Loucy (cell line): ENCODE data around the gene PRG2.
"Not testable (repeated sequence)": the region's sequence is repeated elsewhere in the genome, so short reads cannot be mapped to it uniquely, and the experiment has no call there.

Experiments
- H2AFZ ChIP-seq: fragments of 200-600 bp; sonication (generic); 2 replicates; pipeline ENCODE4 v1.6.0; 2016; ENCODE audit warnings: antibody characterized with exemption, mild to moderate bottlenecking, low read length, moderate library complexity
- H3F3A ChIP-seq: fragments of 200-600 bp; 2 replicates; pipeline ENCODE4 v1.6.0; 2016; ENCODE audit warnings: antibody characterized with exemption, low read depth, mild to moderate bottlenecking
- H3K27me3 ChIP-seq: fragments of 200-600 bp; sonication (generic); 2 replicates; pipeline ENCODE4 v1.6.1; 2014; ENCODE audit warnings: low read length, mild to moderate bottlenecking; ENCODE audit not compliant: insufficient read depth, poor library complexity, severe bottlenecking
- H3K36me3 ChIP-seq: fragments of 200-600 bp; sonication (generic); 2 replicates; pipeline ENCODE4 v1.6.1; 2016; ENCODE audit warnings: low read length; ENCODE audit not compliant: insufficient read depth
- H3K4me1 ChIP-seq: fragments of 200-600 bp; sonication (generic); 2 replicates; pipeline ENCODE4 v1.5.1; 2014; ENCODE audit warnings: low read length, mild to moderate bottlenecking; ENCODE audit not compliant: insufficient read depth, poor library complexity, severe bottlenecking
- H3K4me2 ChIP-seq: fragments of 200-600 bp; sonication (generic); 2 replicates; pipeline ENCODE4 v1.6.0; 2014; ENCODE audit warnings: antibody characterized with exemption, low read length, low read depth, mild to moderate bottlenecking; ENCODE audit not compliant: poor library complexity, severe bottlenecking
- H3K4me3 ChIP-seq: fragments of 200-600 bp; sonication (generic); 2 replicates; pipeline ENCODE4 v1.5.1; 2014; ENCODE audit warnings: low read length, mild to moderate bottlenecking, mixed read lengths; ENCODE audit not compliant: poor library complexity, severe bottlenecking
- H3K79me2 ChIP-seq: fragments of 200-600 bp; sonication (generic); 2 replicates; pipeline ENCODE4 v1.6.1; 2014; ENCODE audit warnings: low read length; ENCODE audit not compliant: insufficient read depth
- H3K9ac ChIP-seq: fragments of 200-600 bp; sonication (generic); 2 replicates; pipeline ENCODE4 v1.6.0; 2014; ENCODE audit warnings: mild to moderate bottlenecking, low read depth, low read length, moderate library complexity; ENCODE audit not compliant: poor library complexity, severe bottlenecking
- H3K9me2 ChIP-seq: fragments of 200-600 bp; sonication (generic); replicated peaks from 2 replicates; pipeline ENCODE4 v1.6.1; 2016; ENCODE audit warnings: low read depth, low read length, mixed read lengths
- H3K9me3 ChIP-seq: fragments of 200-600 bp; sonication (generic); 2 replicates; pipeline ENCODE4 v1.6.1; 2014; ENCODE audit warnings: mild to moderate bottlenecking, antibody characterized with exemption, low read length, low read depth; ENCODE audit not compliant: insufficient read depth
- H4K20me1 ChIP-seq: fragments of 200-600 bp; sonication (generic); 2 replicates; pipeline ENCODE4 v1.6.0; 2014; ENCODE audit warnings: antibody characterized with exemption, low read length, mild to moderate bottlenecking; ENCODE audit not compliant: insufficient read depth, poor library complexity, severe bottlenecking
- CTCF ChIP-seq: fragments of 200-600 bp; sonication (generic); conservative IDR thresholded peaks from 2 replicates; pipeline ENCODE4 v1.5.1; 2014; ENCODE audit warnings: mild to moderate bottlenecking, antibody characterized with exemption, low read length
- EZH2phosphoT487 ChIP-seq: fragments of 200-600 bp; IDR thresholded peaks from 2 replicates; pipeline ENCODE4 v1.6.1; 2018; ENCODE audit warnings: antibody characterized with exemption, mild to moderate bottlenecking, moderate library complexity, borderline replicate concordance

Gene PRG2

GRCh38 chr11:57340039-57340615, 50.3 kb downstream of the PRG2 start:
- no peak for TF ChIP-seq EZH2phosphoT487
- peak; percentile 68 for TF ChIP-seq CTCF
- peaks cover 12% of the 10 kb centered on the region for H3K79me2 ChIP-seq
- no peaks in the 10 kb centered on the region for H3F3A ChIP-seq
- H3K27me3 ChIP-seq, result no peaks in the 10 kb centered on the region
- peaks cover 20% of the 10 kb centered on the region for H3K4me1 ChIP-seq
- H4K20me1 ChIP-seq, result no peaks in the 10 kb centered on the region
- no peaks in the 10 kb centered on the region for H3K36me3 ChIP-seq
- no peaks in the 10 kb centered on the region for H3K9me2 ChIP-seq
- H2AFZ ChIP-seq, result peak overlapping the region; percentile 84; the same call in 1 of the 2 replicates
- H3K9me3 ChIP-seq, result no peaks in the 10 kb centered on the region
- H3K4me3 ChIP-seq, result no peak overlapping the region
- H3K4me2 ChIP-seq, result no peak overlapping the region
- peak overlapping the region; percentile 23 for H3K9ac ChIP-seq

GRCh38 chr11:57339328-57339727, 51.1 kb downstream of the PRG2 start:
- Histone ChIP-seq H3K4me3 (no peak overlapping the region), H3K4me1 (peaks cover 23% of the 10 kb centered on the region), H3K79me2 (peaks cover 20% of the 10 kb centered on the region), H3K27me3 (no peaks in the 10 kb centered on the region), H2AFZ (peak overlapping the region; percentile 50; the same call in 1 of the 2 replicates), H3F3A (no peaks in the 10 kb centered on the region), H3K9ac (peak overlapping the region; percentile 23), H3K4me2 (no peak overlapping the region), H3K9me3 (no peaks in the 10 kb centered on the region), H3K9me2 (no peaks in the 10 kb centered on the region), H3K36me3 (no peaks in the 10 kb centered on the region), H4K20me1 (peaks cover 3% of the 10 kb centered on the region)
- no peak for TF ChIP-seq CTCF
- TF ChIP-seq EZH2phosphoT487, result no peak

GRCh38 chr11:57338142-57338541, 52.3 kb downstream of the PRG2 start, which contains the start of gene P2RX3:
TSS of gene P2RX3 (plus strand) at chr11:57338352. CDS start at chr11:57338551, 199 bp downstream.
- TF ChIP-seq CTCF, result no peak
- no peaks in the 10 kb centered on the region for H3F3A ChIP-seq
- H3K9me2 ChIP-seq, result no peaks in the 10 kb centered on the region
- no peak within 1 kb of the TSS for H3K4me2 ChIP-seq
- H3K27me3 ChIP-seq, result no peaks in the 10 kb centered on the region
- no peak within 1 kb of the TSS for H3K4me3 ChIP-seq
- peak within 1 kb of the TSS; percentile 50; the same call in 1 of the 2 replicates for H2AFZ ChIP-seq
- peaks cover 32% of the 10 kb centered on the region for H3K79me2 ChIP-seq
- H3K9ac ChIP-seq, result peak within 1 kb of the TSS; percentile 23
- peaks cover 29% of the 10 kb centered on the region for H3K4me1 ChIP-seq
- H4K20me1 ChIP-seq, result peaks cover 15% of the 10 kb centered on the region
- no peaks in the 10 kb centered on the region; the same call in 1 of the 2 replicates for H3K36me3 ChIP-seq
- no peaks in the 10 kb centered on the region for H3K9me3 ChIP-seq

GRCh38 chr11:57336856-57337255, 53.6 kb downstream of the PRG2 start:
- H3K9me2 ChIP-seq, H3K9me3 ChIP-seq, H3K4me3 ChIP-seq, H3F3A ChIP-seq, H2AFZ ChIP-seq, H3K4me2 ChIP-seq, H3K27me3 ChIP-seq: not testable (repeated sequence)
- Histone ChIP-seq H3K4me1 (peaks cover 34% of the 10 kb centered on the region), H4K20me1 (peaks cover 17% of the 10 kb centered on the region), H3K79me2 (peaks cover 45% of the 10 kb centered on the region), H3K9ac (peak overlapping the region; percentile 79), H3K36me3 (peaks cover 12% of the 10 kb centered on the region; the same call in 1 of the 2 replicates)
